Adrenal gland (tissue), 12 donors: ENCODE measurements around the gene ANKRD37. TPM values are rescaled to one million over a fixed set of nuclear protein-coding genes. Genes with fewer than 3 reads are reported as not detected.
A peak's percentile ranks its signal among the peaks of the same experiment; 100 is the strongest.

Source experiments
- DNase-seq, 7 donors: peaks; one replicate each; pipeline ENCODE4 v3.0.0-alpha.2; 2019 to 2020
- H3K27ac ChIP-seq, 5 donors: fragments of 200-600 bp; sonication (generic) in 4 of 5; 1 replicate in 3 of 5; 2 replicates in 2 of 5; pipeline versions ENCODE4 v1.5.1 to v1.8.0; 2016 to 2020; ENCODE audit warnings: mild to moderate bottlenecking in 1 of 5
- H3K27me3 ChIP-seq: fragments of 200-600 bp; 2 replicates; pipeline ENCODE4 v1.8.0; 2021
- H3K36me3 ChIP-seq, 2 donors: fragments of 200-600 bp; replicated peaks in 1 of 2; 1 replicate in 1 of 2; 2 replicates in 1 of 2; pipeline versions ENCODE4 v1.5.1 to v1.8.0; 2018 to 2022
- H3K4me1 ChIP-seq, 2 donors: fragments of 200-600 bp; replicated peaks in 1 of 2; 1 replicate in 1 of 2; 2 replicates in 1 of 2; pipeline versions ENCODE4 v1.5.1 to v1.8.0; 2018 to 2021
- H3K4me3 ChIP-seq, 4 donors: fragments of 200-600 bp; sonication (generic) in 3 of 4; one replicate each; pipeline ENCODE4 v1.5.1; 2016 to 2018
- H3K9me3 ChIP-seq, 3 donors: fragments of 200-600 bp; sonication (generic) in 1 of 3; replicated peaks in 1 of 3; 1 replicate in 2 of 3; 2 replicates in 1 of 3; pipeline versions ENCODE4 v1.5.1 to v1.8.0; 2016 to 2021
- POLR2A ChIP-seq, 2 donors: fragments of 450-650 bp; IDR thresholded peaks; one replicate each; pipeline ENCODE4 v1.6.1; 2017; ENCODE audit warnings: antibody characterized with exemption in 2 of 2, mild to moderate bottlenecking in 2 of 2, moderate library complexity in 1 of 2
- WGBS, 4 donors: extraction: QIAGEN DNeasy Blood & Tissue Kit in 2 of 4; methylation state at CpG; one replicate each; pipeline versions ENCODE4 v1.1.5 to v1.1.7; 2013 to 2017; 5-methylcytosine and 5-hydroxymethylcytosine counted together
- intact Hi-C, 2 donors: fragments of 100-400 bp; cut with DNase I; formaldehyde crosslinking; loops; one replicate each; pipeline versions ENCODE4 v1.14.1 to v1.15.0; 2022 to 2023
- polyA plus RNA-seq, 3 donors: library from polyadenylated mRNA; stranded (reverse); fragments of 200-250 nt in 2 of 3; fragments of 350-450 nt in 1 of 3; fragmentation: Illumina TruSeq in 1 of 3; extraction: RNeasy Lipid Tissue Mini Kit (QIAGEN cat#74804) in 1 of 3; gene quantifications; one replicate each; pipeline ENCODE4 v1.2.3, GENCODE V29; 2013 to 2014
- total RNA-seq, 9 donors: library from RNA; depleted of rRNA in 4 of 9; stranded (reverse); fragments of >200 nt in 4 of 9; fragments of 120-200 nt in 1 of 9; fragmentation: NEBNext Ultra II Directional in 1 of 9; extraction: Animal tissue kit (Norgen Biotek cat#: 25700) in 1 of 9; gene quantifications; one replicate each; pipeline versions ENCODE4 v1.1.0 to v1.2.4, GENCODE V29; 2013 to 2023
- TF ChIP-seq, protein P1 (sequence below), 6 experiments: fragments of 450-650 bp in 4 of 6; fragments of 200-600 bp in 2 of 6; sonication (generic) in 1 of 6; IDR thresholded peaks; 1 replicate in 5 of 6; 2 replicates in 1 of 6; pipeline versions ENCODE4 v1.5.1 to v1.8.0; 2016 to 2021; ENCODE audit warnings: antibody characterized with exemption in 6 of 6, mild to moderate bottlenecking in 2 of 6, moderate library complexity in 1 of 6
- donor health status: healthy with polysubstance abuse.
- donor health status: Bipolar disorder and iron deficiency.
- donor health status: DM: yes; HTN: yes; CAD: no.
- donor health status: DM: no; HTN: no; CAD: no.
- donor health status: DM: no; HTN: no; CAD: no.
- donor health status: DM: yes; HTN: yes; CAD: no.

The ANKRD37 gene
- total and polyA plus RNA-seq, 12 donors, result 1.9 to 13.0 (median 6.7) TPM

DNA sequence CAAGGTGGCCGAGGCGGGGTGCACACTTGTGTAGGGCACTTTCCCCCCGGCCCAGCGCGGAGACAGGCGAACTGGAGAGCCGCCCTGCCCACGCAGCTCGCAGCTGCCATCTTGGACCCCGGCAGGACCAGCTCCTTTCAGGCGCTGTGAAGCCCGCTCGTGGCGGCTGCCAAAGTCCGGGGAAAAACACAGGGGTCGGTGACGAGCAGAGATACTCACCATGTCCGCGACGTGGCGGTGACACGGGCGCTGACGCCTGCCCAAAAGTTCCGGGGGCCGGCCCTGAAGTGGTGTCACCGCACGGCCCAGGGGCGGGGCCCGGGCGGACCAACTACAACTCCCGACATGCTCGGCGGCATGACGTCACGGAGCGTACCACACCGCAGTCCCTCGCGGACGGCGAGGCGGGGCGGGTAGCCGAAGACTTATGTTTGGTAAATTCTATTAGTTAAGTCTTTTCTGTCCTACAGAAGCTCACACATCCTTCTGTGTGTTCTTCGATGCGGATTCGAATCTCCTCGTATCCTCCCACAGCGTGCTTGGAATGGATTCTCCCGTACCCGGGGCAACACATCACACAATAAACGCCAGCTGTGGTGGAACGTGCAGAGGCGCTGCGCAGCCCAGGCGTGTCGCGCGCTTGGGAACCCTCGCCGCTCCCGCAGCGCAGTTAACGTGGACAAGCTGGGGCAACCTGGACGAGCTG lies 29.2 kb downstream of the ANKRD37 start, which contains the start of gene UFSP2:
UFSP2 (minus strand) TSS at position 318 of the 706 bp plus-strand sequence; CDS start at position 222, 96 bp downstream.
- intact Hi-C loops, result loop anchor here in 1 of 2 donors (10.0 kb wide), 1 partner anchor 169 kb away; no protein-coding TSS in a partner anchor
- H3K9me3 ChIP-seq, result no peaks in the 10 kb centered on the region
- 0 to 1% (median 0%) methylated on average over 26 to 66 of the region's 66 CpGs for whole genome bisulfite sequencing, 4 donors
- DNase-seq, result peak; percentile 85 to 95 (median 91)
- no peaks in the 10 kb centered on the region for H3K36me3 ChIP-seq
- TF ChIP-seq, protein P1, sequence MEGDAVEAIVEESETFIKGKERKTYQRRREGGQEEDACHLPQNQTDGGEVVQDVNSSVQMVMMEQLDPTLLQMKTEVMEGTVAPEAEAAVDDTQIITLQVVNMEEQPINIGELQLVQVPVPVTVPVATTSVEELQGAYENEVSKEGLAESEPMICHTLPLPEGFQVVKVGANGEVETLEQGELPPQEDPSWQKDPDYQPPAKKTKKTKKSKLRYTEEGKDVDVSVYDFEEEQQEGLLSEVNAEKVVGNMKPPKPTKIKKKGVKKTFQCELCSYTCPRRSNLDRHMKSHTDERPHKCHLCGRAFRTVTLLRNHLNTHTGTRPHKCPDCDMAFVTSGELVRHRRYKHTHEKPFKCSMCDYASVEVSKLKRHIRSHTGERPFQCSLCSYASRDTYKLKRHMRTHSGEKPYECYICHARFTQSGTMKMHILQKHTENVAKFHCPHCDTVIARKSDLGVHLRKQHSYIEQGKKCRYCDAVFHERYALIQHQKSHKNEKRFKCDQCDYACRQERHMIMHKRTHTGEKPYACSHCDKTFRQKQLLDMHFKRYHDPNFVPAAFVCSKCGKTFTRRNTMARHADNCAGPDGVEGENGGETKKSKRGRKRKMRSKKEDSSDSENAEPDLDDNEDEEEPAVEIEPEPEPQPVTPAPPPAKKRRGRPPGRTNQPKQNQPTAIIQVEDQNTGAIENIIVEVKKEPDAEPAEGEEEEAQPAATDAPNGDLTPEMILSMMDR (IDR thresholded peaks at IDR 0.05), result peak in 1 of 6 experiments; percentile 1
- TF ChIP-seq POLR2A (IDR thresholded peaks at IDR 0.05), result peak; percentile 31 to 70
- H3K27me3 ChIP-seq, result no peaks in the 10 kb centered on the region
- peak within 1 kb of the TSS; percentile 64 to 97 (median 93) for H3K27ac ChIP-seq
- peak within 1 kb of the TSS; percentile 72 to 77 (median 76) for H3K4me3 ChIP-seq
- H3K4me1 ChIP-seq, result peaks cover 8 to 36% of the 10 kb centered on the region in 2 donors

DNA sequence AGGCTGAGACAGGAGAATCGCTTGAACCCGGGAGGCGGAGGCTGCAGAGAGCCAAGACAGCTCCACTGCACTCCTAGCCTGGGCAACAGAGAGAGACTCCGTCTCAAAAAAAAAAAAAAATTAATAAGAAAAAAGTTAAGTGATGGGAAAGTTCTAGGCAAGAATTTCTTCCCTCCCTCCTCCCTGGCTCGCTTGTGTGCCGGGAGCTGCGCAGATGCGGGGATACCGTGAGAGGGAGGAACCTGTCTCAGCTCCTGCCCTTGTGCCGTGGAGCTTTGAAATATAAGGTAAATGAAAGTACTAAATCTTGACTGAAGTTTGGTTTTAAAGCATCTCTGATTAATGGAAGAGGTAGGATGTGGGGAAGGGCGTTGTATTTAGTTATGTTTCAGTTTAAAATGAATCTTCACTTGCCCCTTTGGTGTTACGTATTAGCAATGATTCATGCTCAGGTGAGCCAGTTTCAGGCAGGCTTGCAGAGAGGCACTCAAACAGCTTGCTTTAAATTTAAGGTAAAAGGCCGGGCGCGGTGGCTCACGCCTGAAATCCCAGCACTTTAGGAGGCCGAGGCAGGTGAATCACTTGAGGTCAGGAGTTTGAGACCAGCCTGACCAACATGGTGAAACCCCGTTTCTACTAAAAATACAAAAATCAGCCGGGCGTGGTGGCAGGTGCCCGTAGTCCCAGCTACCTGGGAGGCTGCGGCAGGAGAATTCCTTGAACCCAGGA lies 30.5 kb downstream of the ANKRD37 start:
- 87 to 93% (median 91%) methylated on average over 21 to 22 of the region's 22 CpGs for WGBS, 4 donors
- no peak for TF ChIP-seq POLR2A (IDR thresholded peaks at IDR 0.05)
- TF ChIP-seq, protein P1 (IDR thresholded peaks at IDR 0.05), result no peak
- Histone ChIP-seq H3K9me3 (no peaks in the 10 kb centered on the region), H3K27ac (no peak overlapping the region), H3K4me3 (no peak overlapping the region), H3K27me3 (no peaks in the 10 kb centered on the region), H3K4me1 (peaks cover 0 to 25% of the 10 kb centered on the region in 2 donors), H3K36me3 (no peaks in the 10 kb centered on the region)
- intact Hi-C loops, result loop anchor here in 1 of 2 donors (10.0 kb wide), 1 partner anchor 168 kb away; no protein-coding TSS in a partner anchor
- no peak for DNase-seq

DNA sequence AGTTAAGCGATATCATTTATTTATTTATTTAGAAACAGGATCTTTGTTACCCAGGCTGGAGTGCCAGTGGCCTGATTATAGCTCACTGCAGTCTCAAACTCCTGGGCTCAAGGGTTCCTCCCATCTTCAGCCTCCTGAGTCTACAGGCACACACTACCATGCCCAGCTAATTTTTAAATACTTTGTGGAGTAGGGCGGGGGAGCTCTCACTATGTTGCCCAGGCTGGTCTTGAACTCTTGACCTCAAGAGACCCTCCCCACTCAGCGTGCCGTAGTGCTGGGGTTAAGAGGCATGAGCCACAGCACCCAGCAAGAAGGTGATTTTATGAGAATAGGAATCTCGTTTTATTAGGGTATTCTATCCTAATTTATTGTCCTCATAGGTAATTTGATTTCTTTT lies 33.0 kb downstream of the ANKRD37 start:
- Histone ChIP-seq H3K4me1 (peaks cover 0 to 6% of the 10 kb centered on the region in 2 donors), H3K36me3 (no peaks in the 10 kb centered on the region), H3K27ac (no peak overlapping the region), H3K27me3 (no peaks in the 10 kb centered on the region), H3K9me3 (no peaks in the 10 kb centered on the region), H3K4me3 (no peak overlapping the region)
- intact Hi-C loops, result loop anchor here in 1 of 2 donors (5.0 to 10.0 kb wide), 2 partner anchors 38 to 165 kb away; no protein-coding TSS in a partner anchor
- TF ChIP-seq, protein P1 (IDR thresholded peaks at IDR 0.05), result no peak
- no peak for TF ChIP-seq POLR2A (IDR thresholded peaks at IDR 0.05)
- WGBS, 4 donors, result 55 to 86% (median 71%) methylated on average over 5 of the region's 5 CpGs
- DNase-seq, result no peak

DNA sequence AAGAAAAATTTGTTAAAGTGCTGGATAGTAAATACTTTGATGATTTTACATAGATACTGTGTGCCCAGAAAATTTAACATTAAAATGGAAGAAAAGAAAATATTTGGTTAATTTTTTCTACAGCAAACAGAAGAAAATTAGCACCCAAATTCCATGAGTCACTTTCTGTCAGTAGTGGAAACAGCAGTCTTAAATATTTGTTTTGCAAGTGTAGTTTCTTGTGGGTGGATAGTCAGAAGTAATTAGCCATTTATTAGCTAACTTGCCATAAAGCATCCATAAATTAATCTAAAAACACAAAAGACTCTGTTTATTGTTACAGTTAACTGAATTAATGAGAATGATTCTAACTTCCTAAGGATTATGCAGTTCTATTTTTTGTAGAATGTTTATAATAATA lies 38.8 kb downstream of the ANKRD37 start:
- DNase-seq, result no peak
- no peak for TF ChIP-seq POLR2A (IDR thresholded peaks at IDR 0.05)
- TF ChIP-seq, protein P1 (IDR thresholded peaks at IDR 0.05), result no peak
- Histone ChIP-seq H3K36me3 (no peaks in the 10 kb centered on the region), H3K4me1 (no peaks in the 10 kb centered on the region), H3K27ac (no peak overlapping the region), H3K27me3 (no peaks in the 10 kb centered on the region), H3K9me3 (no peaks in the 10 kb centered on the region), H3K4me3 (no peak overlapping the region)
- intact Hi-C loops, result no loop called here
